HT1080 (cell line): ENCODE measurements around the gene ULK3. TPM values are rescaled to one million over a fixed set of nuclear protein-coding genes. Genes with fewer than 3 reads are reported as not detected.

ENCODE experiments used
- DNase-seq: peaks from one replicate; pipeline ENCODE4 v3.0.0-alpha.2; 2015; ENCODE audit warnings: low read depth
- total RNA-seq: library from RNA; depleted of rRNA; stranded (reverse); fragments of >200 nt; shearing (Covaris generic); gene quantifications from 2 replicates; pipeline ENCODE4 v1.2.3, GENCODE V29; 2014

Gene ULK3
- total RNA-seq, 1 experiment from 2014 or later = 44.0 TPM

- DNase-seq = no peak
Observed at GRCh38 chr15:74868059-74868458, 25.1 kb upstream of the ULK3 start.

- DNase-seq = no peak
Observed at GRCh38 chr15:74867466-74868038, 24.6 kb upstream of the ULK3 start.

- DNase-seq = peak; percentile 73
Observed at GRCh38 chr15:74866090-74866489, 23.1 kb upstream of the ULK3 start.

- DNase-seq = no peak
Observed at GRCh38 chr15:74865316-74865715, 22.4 kb upstream of the ULK3 start.

- DNase-seq = no peak
Observed at GRCh38 chr15:74864296-74864695, 21.3 kb upstream of the ULK3 start.

- DNase-seq = peak; percentile 77
Observed at GRCh38 chr15:74863239-74864056, 20.5 kb upstream of the ULK3 start.

GRCh38 chr15:74858369-74858740, 15.4 kb upstream of the ULK3 start:
- no peak for DNase-seq

GRCh38 chr15:74857671-74858368, 14.9 kb upstream of the ULK3 start:
- no peak for DNase-seq

GRCh38 chr15:74857082-74857655, 14.2 kb upstream of the ULK3 start:
- DNase-seq = no peak

GRCh38 chr15:74856537-74856936, 13.6 kb upstream of the ULK3 start:
- no peak for DNase-seq

- no peak for DNase-seq
Observed at GRCh38 chr15:74855857-74856256, 12.9 kb upstream of the ULK3 start.

- DNase-seq = no peak
Observed at GRCh38 chr15:74854453-74855022, 11.6 kb upstream of the ULK3 start.

- no peak for DNase-seq
Observed at GRCh38 chr15:74851960-74852359, 9.0 kb upstream of the ULK3 start.

GRCh38 chr15:74850393-74850792, 7.4 kb upstream of the ULK3 start:
- no peak for DNase-seq

GRCh38 chr15:74847432-74847831, 4.5 kb upstream of the ULK3 start:
- DNase-seq = no peak

- no peak for DNase-seq
Observed at GRCh38 chr15:74845581-74845980, 2.6 kb upstream of the ULK3 start.

- DNase-seq = no peak
Observed at GRCh38 chr15:74845208-74845568, 2.2 kb upstream of the ULK3 start.

GRCh38 chr15:74844319-74845207, 1.6 kb upstream of the ULK3 start:
- no peak for DNase-seq

- no peak for DNase-seq
Observed at GRCh38 chr15:74843891-74844299, 939 bp upstream of the ULK3 start.

GRCh38 chr15:74843445-74843828, 481 bp upstream of the ULK3 start:
- DNase-seq = no peak

- no peak for DNase-seq
Observed at GRCh38 chr15:74841891-74842373, 1.0 kb downstream of the ULK3 start.
